Endothelial cell of umbilical vein (primary cell): ENCODE results near the gene MCM3.

Experiments used
- CTCF ChIP-seq, 2 donors: IDR thresholded peaks; 1 replicate in 1 of 2; 2 replicates in 1 of 2; pipeline ENCODE4 v1.5.1; 2011; ENCODE audit warnings: low read length in 2 of 2, mild to moderate bottlenecking in 2 of 2, moderate library complexity in 2 of 2, control low read depth in 1 of 2, inconsistent platforms in 1 of 2, low read depth in 1 of 2; ENCODE audit not compliant: insufficient read depth in 1 of 2; ENCODE audit errors: extremely low read depth in 1 of 2
- EZH2 ChIP-seq: IDR thresholded peaks from 2 replicates; pipeline ENCODE4 v1.6.1; 2012; ENCODE audit warnings: borderline replicate concordance, low read depth, mild to moderate bottlenecking, moderate library complexity, low read length, inconsistent platforms; ENCODE audit not compliant: severe bottlenecking
- GATA2 ChIP-seq: IDR thresholded peaks from 2 replicates; pipeline ENCODE4 v1.7.0; 2011; ENCODE audit warnings: low read depth, mild to moderate bottlenecking, moderate library complexity, mixed read lengths, low read length; ENCODE audit not compliant: insufficient read length, insufficient read depth
- MAX ChIP-seq: IDR thresholded peaks from 2 replicates; pipeline ENCODE4 v1.6.1; 2011; ENCODE audit not compliant: insufficient read depth, insufficient read length
- MYC ChIP-seq: IDR thresholded peaks from one replicate; pipeline ENCODE4 v1.6.1; 2011; ENCODE audit warnings: mild to moderate bottlenecking, low read depth, low read length
- POLR2A ChIP-seq: IDR thresholded peaks from 2 replicates; pipeline ENCODE4 v1.6.1; 2012; ENCODE audit warnings: low read depth, mild to moderate bottlenecking, control low read depth, low read length
- POLR2AphosphoS5 ChIP-seq: IDR thresholded peaks from 2 replicates; pipeline ENCODE4 v1.6.1; 2012; ENCODE audit warnings: low read depth, mild to moderate bottlenecking, control low read depth, low read length, moderate library complexity; ENCODE audit not compliant: insufficient read depth

- TF ChIP-seq CTCF (IDR thresholded peaks at IDR 0.05; ENCODE audit: extremely low read depth in 1 of 2, insufficient read depth in 1 of 2, low read depth in 1 of 2, low read length in 2 of 2) (no peak), MYC (no peak), POLR2A (no peak), EZH2 (no peak), POLR2AphosphoS5 (no peak), GATA2 (no peak), MAX (no peak)
Observed at GRCh38 chr6:52284131-52284459, 447 bp downstream of the MCM3 start.
